H1 (cell line): ENCODE data around the gene NRP2. TPM values are rescaled to one million over a fixed set of nuclear protein-coding genes. Genes with fewer than 3 reads are reported as not detected.
A peak's percentile ranks its signal among the peaks of the same experiment; 100 is the strongest.

Source experiments
- CTCF ChIA-PET: fragments of 300-600 bp; sonication (Branson Sonifier 250); formaldehyde crosslinking; loops from one replicate; lab custom pipeline; 2021; ENCODE audit not compliant: partially characterized antibody; lab: Charles Lee
- POLR2A ChIA-PET: fragments of 300-600 bp; sonication (Branson Sonifier 250); formaldehyde crosslinking; loops from one replicate; lab custom pipeline; 2021; ENCODE audit warnings: inconsistent platforms; ENCODE audit not compliant: partially characterized antibody; lab: Charles Lee
- DNase-seq, 2 experiments: peaks; one replicate each; pipeline versions ENCODE4 v3.0.0 to v3.0.0-alpha.2; 2010 to 2022; ENCODE audit warnings: low spot score in 2 of 2, low read depth in 1 of 2, mixed read lengths in 1 of 2
- FAIRE-seq: peaks from 2 replicates; lab custom pipeline; 2011; peaks lifted over from hg19 to GRCh38; lab: Jason Lieb, UNC
- H2AFZ ChIP-seq: 2 replicates; pipeline ENCODE4 v1.8.1; 2012; ENCODE audit warnings: low read length, inconsistent platforms
- H2AK5ac ChIP-seq: 2 replicates; pipeline ENCODE4 v1.6.1; 2013; ENCODE audit warnings: low read depth, low read length
- H2BK120ac ChIP-seq: replicated peaks from 2 replicates; pipeline ENCODE3; 2013; ENCODE audit warnings: low read depth, low read length, inconsistent platforms
- H2BK12ac ChIP-seq: 2 replicates; pipeline ENCODE4 v1.6.1; 2013; ENCODE audit warnings: low read depth, low read length
- H2BK15ac ChIP-seq: 2 replicates; pipeline ENCODE4 v1.6.1; 2013; ENCODE audit warnings: low read length
- H2BK20ac ChIP-seq: 2 replicates; pipeline ENCODE4 v1.6.1; 2013; ENCODE audit warnings: low read length
- H2BK5ac ChIP-seq: 2 replicates; pipeline ENCODE4 v1.6.1; 2013; ENCODE audit warnings: low read depth, low read length
- H3K14ac ChIP-seq: 2 replicates; pipeline ENCODE4 v1.6.1; 2013; ENCODE audit warnings: inconsistent platforms; ENCODE audit not compliant: insufficient read length
- H3K18ac ChIP-seq: 2 replicates; pipeline ENCODE4 v1.6.1; 2013; ENCODE audit warnings: low read length; ENCODE audit errors: extremely low read depth
- H3K23ac ChIP-seq: 2 replicates; pipeline ENCODE4 v1.6.1; 2013; ENCODE audit warnings: inconsistent platforms; ENCODE audit not compliant: insufficient read length
- H3K23me2 ChIP-seq: 2 replicates; pipeline ENCODE4 v1.6.1; 2013; ENCODE audit warnings: low read depth, low read length
- H3K27ac ChIP-seq: 2 replicates; pipeline ENCODE4 v1.6.1; 2011; ENCODE audit warnings: low read depth, low read length, inconsistent platforms
- H3K27me3 ChIP-seq, 4 experiments: replicated peaks in 1 of 4; 1 replicate in 1 of 4; 2 replicates in 3 of 4; pipeline versions ENCODE4 v1.6.1 to v1.8.1; 2011 to 2013; ENCODE audit warnings: low read length in 3 of 4, mild to moderate bottlenecking in 3 of 4, inconsistent platforms in 2 of 4, mixed read lengths in 2 of 4, moderate library complexity in 1 of 4; ENCODE audit not compliant: control insufficient read depth in 3 of 4, insufficient read depth in 3 of 4; ENCODE audit errors: extremely low read depth in 1 of 4
- H3K36me3 ChIP-seq, 4 experiments: 2 replicates each; pipeline versions ENCODE4 v1.6.1 to v1.8.1; 2011 to 2013; ENCODE audit warnings: mild to moderate bottlenecking in 4 of 4, low read length in 3 of 4, moderate library complexity in 2 of 4, control low read depth in 1 of 4, inconsistent platforms in 1 of 4; ENCODE audit not compliant: insufficient read depth in 4 of 4, control insufficient read depth in 2 of 4
- H3K4ac ChIP-seq: replicated peaks from 2 replicates; pipeline ENCODE3; 2013; ENCODE audit warnings: low read length, low read depth, mixed read lengths, inconsistent platforms; ENCODE audit not compliant: insufficient read length
- H3K4me1 ChIP-seq, 4 experiments: replicated peaks in 1 of 4; 1 replicate in 1 of 4; 2 replicates in 3 of 4; pipeline versions ENCODE4 v1.6.1 to v1.8.1; 2011 to 2013; ENCODE audit warnings: low read length in 3 of 4, inconsistent platforms in 2 of 4, mixed read lengths in 1 of 4; ENCODE audit not compliant: insufficient read depth in 4 of 4, control insufficient read depth in 3 of 4
- H3K4me2 ChIP-seq, 2 experiments: 2 replicates each; pipeline versions ENCODE4 v1.6.1 to v1.8.1; 2011 to 2013; ENCODE audit warnings: low read depth in 2 of 2, low read length in 2 of 2, control low read depth in 1 of 2, inconsistent platforms in 1 of 2, mild to moderate bottlenecking in 1 of 2; ENCODE audit not compliant: insufficient read depth in 1 of 2
- H3K4me3 ChIP-seq, 4 experiments: fragments of 200-600, 300-600 bp in 1 of 4; sonication (generic), shearing (Covaris generic), sonication (Bioruptor Twin) in 1 of 4; 2 replicates each; pipeline versions ENCODE4 v1.5.1 to v1.8.1; 2011 to 2016; ENCODE audit warnings: low read length in 4 of 4, low read depth in 3 of 4, control low read depth in 2 of 4, inconsistent platforms in 2 of 4, mild to moderate bottlenecking in 2 of 4, mixed read lengths in 1 of 4, moderate library complexity in 1 of 4; ENCODE audit not compliant: insufficient read depth in 2 of 4; ENCODE audit errors: extremely low read depth in 1 of 4
- H3K56ac ChIP-seq: replicated peaks from 2 replicates; pipeline ENCODE3; 2013; ENCODE audit warnings: low read depth, mild to moderate bottlenecking, mixed read lengths, low read length, inconsistent platforms; ENCODE audit not compliant: insufficient read length
- H3K79me1 ChIP-seq: 2 replicates; pipeline ENCODE4 v1.6.1; 2013; ENCODE audit warnings: low read depth, low read length, control low read depth
- H3K79me2 ChIP-seq, 2 experiments: 2 replicates each; pipeline versions ENCODE4 v1.6.1 to v1.8.1; 2012 to 2013; ENCODE audit warnings: low read length in 2 of 2, mild to moderate bottlenecking in 2 of 2, inconsistent platforms in 1 of 2; ENCODE audit not compliant: insufficient read depth in 2 of 2, control insufficient read depth in 1 of 2
- H3K9ac ChIP-seq, 4 experiments: replicated peaks in 1 of 4; 1 replicate in 1 of 4; 2 replicates in 3 of 4; pipeline versions ENCODE4 v1.6.1 to v1.8.1; 2011 to 2013; ENCODE audit warnings: low read depth in 3 of 4, low read length in 3 of 4, control low read depth in 2 of 4, mild to moderate bottlenecking in 2 of 4, moderate library complexity in 2 of 4, inconsistent platforms in 1 of 4; ENCODE audit errors: extremely low read depth in 1 of 4
- H3K9me3 ChIP-seq, 2 experiments: 2 replicates each; pipeline versions ENCODE4 v1.6.1 to v1.8.1; 2012 to 2013; ENCODE audit warnings: mild to moderate bottlenecking in 2 of 2, moderate library complexity in 2 of 2, control low read depth in 1 of 2, inconsistent platforms in 1 of 2, low read depth in 1 of 2, low read length in 1 of 2, mixed read lengths in 1 of 2; ENCODE audit not compliant: insufficient read depth in 2 of 2
- H4K20me1 ChIP-seq, 2 experiments: replicated peaks in 1 of 2; 2 replicates each; pipeline versions ENCODE3 to v1.8.1; 2011 to 2013; ENCODE audit warnings: inconsistent platforms in 2 of 2, low read length in 2 of 2, mild to moderate bottlenecking in 1 of 2; ENCODE audit not compliant: insufficient read depth in 2 of 2, control insufficient read depth in 1 of 2
- H4K5ac ChIP-seq: 2 replicates; pipeline ENCODE4 v1.6.1; 2013; ENCODE audit warnings: low read length, low read depth, mixed read lengths, inconsistent platforms; ENCODE audit not compliant: insufficient read length
- H4K8ac ChIP-seq: 2 replicates; pipeline ENCODE4 v1.8.0; 2013; ENCODE audit warnings: mild to moderate bottlenecking, moderate library complexity, low read length, inconsistent platforms; ENCODE audit not compliant: insufficient read depth; ENCODE audit errors: extremely low read depth
- H4K91ac ChIP-seq: replicated peaks from 2 replicates; pipeline ENCODE3; 2013; ENCODE audit warnings: low read length, mixed read lengths, inconsistent platforms; ENCODE audit not compliant: insufficient read length
- ASH2L ChIP-seq: fragments of 200-600, 300-600 bp; sonication (generic); IDR thresholded peaks from one replicate; pipeline ENCODE4 v1.7.1; 2017; ENCODE audit warnings: low read length
- EZH2 ChIP-seq: fragments of 200-600 bp; sonication (generic); IDR thresholded peaks from 2 replicates; pipeline ENCODE4 v1.7.1; 2012; ENCODE audit warnings: low read depth, mild to moderate bottlenecking, moderate library complexity, low read length, inconsistent platforms; ENCODE audit not compliant: severe bottlenecking
- KDM1A ChIP-seq: fragments of 200-600, 300-600 bp; sonication (generic); IDR thresholded peaks from 2 replicates; pipeline ENCODE4 v1.7.1; 2016; ENCODE audit warnings: mild to moderate bottlenecking, low read length, borderline replicate concordance
- POLR2A ChIP-seq, 2 experiments: IDR thresholded peaks; 1 replicate in 1 of 2; 2 replicates in 1 of 2; pipeline ENCODE4 v1.6.1; 2011; ENCODE audit warnings: low read depth in 2 of 2, low read length in 2 of 2, mild to moderate bottlenecking in 2 of 2; ENCODE audit errors: control extremely low read depth in 1 of 2
- POLR2AphosphoS5 ChIP-seq: IDR thresholded peaks from 2 replicates; pipeline ENCODE4 v1.6.1; 2011; ENCODE audit warnings: low read depth, low read length
- SIN3A ChIP-seq, 2 experiments: IDR thresholded peaks in 1 of 2; conservative IDR thresholded peaks in 1 of 2; 2 replicates each; pipeline ENCODE4 v1.6.1; 2011 to 2012; ENCODE audit warnings: low read length in 2 of 2, improper control_type of control experiment in 1 of 2, low read depth in 1 of 2, mild to moderate bottlenecking in 1 of 2
- WGBS, 2 experiments: shearing (Covaris generic) in 1 of 2; methylation state at CpG; one replicate each; pipeline versions ENCODE4 v1.1.6 to v1.1.7; 2013 to 2015; ENCODE audit warnings: low lambda C conversion rate in 2 of 2, mixed read lengths in 2 of 2, inconsistent platforms in 1 of 2, low coverage in 1 of 2, missing lambda C conversion rate in 1 of 2; ENCODE audit not compliant: insufficient replicate concordance in 2 of 2, insufficient coverage in 1 of 2, insufficient read length in 1 of 2; ENCODE audit errors: extremely low coverage in 1 of 2, missing lambda C conversion rate in 1 of 2; 5-methylcytosine and 5-hydroxymethylcytosine counted together
- polyA plus RNA-seq, 7 experiments: library from polyadenylated mRNA; depleted of rRNA in 3 of 7; stranded (reverse) in 5 of 7; unstranded in 2 of 7; fragments of >200 nt in 5 of 7; fragments of 200-250 nt in 2 of 7; gene quantifications; 1 replicate in 5 of 7; 2 replicates in 1 of 7; 4 replicates in 1 of 7; pipeline versions ENCODE4 v1.2.1 to v1.2.3, GENCODE V29; 2011 to 2013; ENCODE audit warnings: missing spikeins in 2 of 7, mixed read lengths in 2 of 7
- total RNA-seq: library from RNA; stranded (reverse); fragmentation: NEBNext Ultra II Directional; extraction: Animal tissue kit (Norgen Biotek cat#: 25700); gene quantifications from 2 replicates; pipeline ENCODE4 v1.2.1, GENCODE V29; 2021
- TF ChIP-seq, protein P1 (sequence below): IDR thresholded peaks from 2 replicates; pipeline ENCODE4 v1.6.1; 2011; ENCODE audit warnings: low read length, improper control_type of control experiment

NRP2 gene
- total and polyA plus RNA-seq, 2 of the 8 experiments (the other 6 are each of a cell fraction or from before 2014, with no cell fraction given), result 32.0 to 37.8 TPM

DNA sequence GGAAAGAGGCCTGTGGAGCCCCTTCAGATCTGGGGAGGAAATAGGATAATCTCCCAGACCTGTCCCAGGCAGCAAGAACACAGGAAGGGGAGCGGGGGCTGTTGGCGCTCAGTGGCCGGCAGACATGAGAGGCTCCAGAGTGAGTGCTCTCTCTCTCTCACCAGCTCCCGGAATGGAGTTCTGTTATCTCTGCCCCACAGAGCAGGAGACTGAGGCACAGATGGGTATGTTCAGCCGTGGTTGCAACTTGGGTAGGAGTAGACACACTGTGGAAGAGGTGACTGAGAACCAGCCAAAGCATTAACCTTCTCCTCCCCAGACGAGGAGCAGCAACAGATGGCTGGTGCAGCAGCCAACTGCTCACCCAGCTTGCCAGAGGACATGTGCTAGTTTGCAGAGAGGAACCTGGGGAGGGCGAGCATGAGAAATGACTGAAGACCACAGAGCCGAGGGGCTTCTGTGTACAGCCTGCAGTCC is 82.0 kb downstream of the NRP2 start:
- Histone ChIP-seq H3K4me3 (peak overlapping the region; percentile 21 to 51 (median 41); a peak in 4 of 8 replicates), H2BK15ac (peak overlapping the region; percentile 62; the same call in 1 of the 2 replicates), H4K5ac (peak overlapping the region; percentile 54), H3K23ac (no peak overlapping the region), H3K79me1 (no peaks in the 10 kb centered on the region), H3K4me2 (peak overlapping the region; percentile 66 to 75), H2AK5ac (peak overlapping the region; percentile 99; the same call in 1 of the 2 replicates), H3K14ac (no peak overlapping the region), H4K20me1 (no peaks in the 10 kb centered on the region), H3K9ac (peak overlapping the region in 3 of 4 experiments; percentile 74 to 81 (median 79); a peak in 6 of 7 replicates), H2BK120ac (peak overlapping the region; percentile 17), H3K27ac (peak overlapping the region; percentile 96), H3K4ac (no peak overlapping the region), H2AFZ (no peak overlapping the region), H3K23me2 (peaks cover 5% of the 10 kb centered on the region), H3K27me3 (peaks cover 0 to 5% (median 0%) of the 10 kb centered on the region in 4 experiments; a peak in 2 of 7 replicates), H3K4me1 (peaks cover 6 to 19% (median 8%) of the 10 kb centered on the region in 4 experiments), H3K36me3 (peaks cover 3 to 21% (median 12%) of the 10 kb centered on the region in 4 experiments; a peak in 5 of 8 replicates), H4K91ac (peak overlapping the region; percentile 45), H3K79me2 (no peaks in the 10 kb centered on the region), H3K18ac (peak overlapping the region; percentile 81), H3K9me3 (no peaks in the 10 kb centered on the region), H2BK12ac (peak overlapping the region; percentile 99), H3K56ac (peak overlapping the region; percentile 32), H4K8ac (peak overlapping the region; percentile 93; the same call in 1 of the 2 replicates), H2BK5ac (peak overlapping the region; percentile 93), H2BK20ac (peak overlapping the region; percentile 81)
- WGBS, 2 experiments, result 39% methylated on average over 8 of the region's 8 CpGs; no CpG with 5 or more reads in 1 of the 2 experiments
- DNase-seq, result peak in 1 of 2 experiments; percentile 60
- TF ChIP-seq POLR2A (IDR thresholded peaks at IDR 0.05; ENCODE audit: control extremely low read depth in 1 of 2, low read depth in 2 of 2, low read length in 2 of 2) (peak; percentile 26 to 53; a peak in 1 of 3 replicates), EZH2 (peak; percentile 15), POLR2AphosphoS5 (peak; percentile 72; the same call in 1 of the 2 replicates), SIN3A (conservative IDR thresholded peaks at IDR 0.05 in 1 of 2, IDR thresholded peaks at IDR 0.05 in 1 of 2; ENCODE audit: low read depth in 1 of 2, low read length in 2 of 2) (no peak), KDM1A (0 out of 2 replicates have a peak, but pooled peaks have one; percentile 9), ASH2L (peak; percentile 7)
- TF ChIP-seq, protein P1, sequence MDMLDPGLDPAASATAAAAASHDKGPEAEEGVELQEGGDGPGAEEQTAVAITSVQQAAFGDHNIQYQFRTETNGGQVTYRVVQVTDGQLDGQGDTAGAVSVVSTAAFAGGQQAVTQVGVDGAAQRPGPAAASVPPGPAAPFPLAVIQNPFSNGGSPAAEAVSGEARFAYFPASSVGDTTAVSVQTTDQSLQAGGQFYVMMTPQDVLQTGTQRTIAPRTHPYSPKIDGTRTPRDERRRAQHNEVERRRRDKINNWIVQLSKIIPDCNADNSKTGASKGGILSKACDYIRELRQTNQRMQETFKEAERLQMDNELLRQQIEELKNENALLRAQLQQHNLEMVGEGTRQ, result no peak
- ChIA-PET CTCF (interaction anchor here (0.9 to 6.5 kb wide), 14 partner anchors 11 to 180 kb away, joined by 3 to 50 read pairs (median 4); no protein-coding TSS in a partner anchor), POLR2A (interaction anchor here (0.6 to 1.2 kb wide), 2 partner anchors 10 to 359 kb away, joined by 3 read pairs; no protein-coding TSS in a partner anchor)
- no peak for FAIRE-seq
